ENCODE data around the gene PKN2. TPM values are rescaled to one million over a fixed set of nuclear protein-coding genes. Genes with fewer than 3 reads are reported as not detected.
"Not testable (repeated sequence)": the region's sequence is repeated elsewhere in the genome, so short reads cannot be mapped to it uniquely, and the experiment has no call there.

PKN2 gene
- total RNA-seq, 1 donor from 2014 or later = 74.4 TPM

GRCh38 chr1:88708011-88708410 lies 23.9 kb downstream of the PKN2 start:
- Mint-ChIP-seq H3K27me3 (ENCODE audit: insufficient read depth, low read depth) (no peaks in the 10 kb centered on the region), H3K27ac (no peak overlapping the region), H3K9me3 (peaks cover 20% of the 10 kb centered on the region), H3K36me3 (peaks cover 32% of the 10 kb centered on the region), H3K4me3 (no peak overlapping the region), H3K4me1 (no peaks in the 10 kb centered on the region)
- no peak overlapping the region for H3K9ac ChIP-seq
- no peak overlapping the region for H3K4me2 ChIP-seq
- H3K27ac ChIP-seq = no peak overlapping the region
- H3K4me1 ChIP-seq = no peaks in the 10 kb centered on the region
- no peaks in the 10 kb centered on the region for H3K9me3 ChIP-seq (ENCODE audit: low read depth)
- H3F3A ChIP-seq (ENCODE audit: low read depth) = no peaks in the 10 kb centered on the region
- DNase-seq (ENCODE audit: low spot score) = no peak
- H3K4me3 ChIP-seq = no peak overlapping the region
- no peak for TF ChIP-seq EZH2phosphoT487 (IDR thresholded peaks at IDR 0.05)
- no peak for TF ChIP-seq EZH2 (IDR thresholded peaks at IDR 0.05)
- TF ChIP-seq, protein P1, sequence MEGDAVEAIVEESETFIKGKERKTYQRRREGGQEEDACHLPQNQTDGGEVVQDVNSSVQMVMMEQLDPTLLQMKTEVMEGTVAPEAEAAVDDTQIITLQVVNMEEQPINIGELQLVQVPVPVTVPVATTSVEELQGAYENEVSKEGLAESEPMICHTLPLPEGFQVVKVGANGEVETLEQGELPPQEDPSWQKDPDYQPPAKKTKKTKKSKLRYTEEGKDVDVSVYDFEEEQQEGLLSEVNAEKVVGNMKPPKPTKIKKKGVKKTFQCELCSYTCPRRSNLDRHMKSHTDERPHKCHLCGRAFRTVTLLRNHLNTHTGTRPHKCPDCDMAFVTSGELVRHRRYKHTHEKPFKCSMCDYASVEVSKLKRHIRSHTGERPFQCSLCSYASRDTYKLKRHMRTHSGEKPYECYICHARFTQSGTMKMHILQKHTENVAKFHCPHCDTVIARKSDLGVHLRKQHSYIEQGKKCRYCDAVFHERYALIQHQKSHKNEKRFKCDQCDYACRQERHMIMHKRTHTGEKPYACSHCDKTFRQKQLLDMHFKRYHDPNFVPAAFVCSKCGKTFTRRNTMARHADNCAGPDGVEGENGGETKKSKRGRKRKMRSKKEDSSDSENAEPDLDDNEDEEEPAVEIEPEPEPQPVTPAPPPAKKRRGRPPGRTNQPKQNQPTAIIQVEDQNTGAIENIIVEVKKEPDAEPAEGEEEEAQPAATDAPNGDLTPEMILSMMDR (IDR thresholded peaks at IDR 0.05) = no peak
- H3K36me3 ChIP-seq = no peaks in the 10 kb centered on the region
- H2AFZ ChIP-seq (replicated peaks) = no peak overlapping the region
- H3K79me2 ChIP-seq (ENCODE audit: low read depth) = peaks cover 100% of the 10 kb centered on the region
- H3K27me3 ChIP-seq = no peaks in the 10 kb centered on the region
- peaks cover 28% of the 10 kb centered on the region for H4K20me1 ChIP-seq (ENCODE audit: low read depth)

- not testable (repeated sequence) for H3K27ac ChIP-seq; H2AFZ ChIP-seq (replicated peaks); H3K9me3 ChIP-seq (ENCODE audit: low read depth); H3K4me1 Mint-ChIP-seq; H3K36me3 ChIP-seq; H3F3A ChIP-seq (ENCODE audit: low read depth); H3K27me3 Mint-ChIP-seq (ENCODE audit: insufficient read depth, low read depth); H3K4me3 ChIP-seq; H3K4me3 Mint-ChIP-seq; DNase-seq (ENCODE audit: low spot score); H3K4me2 ChIP-seq; H3K9ac ChIP-seq; H3K27ac Mint-ChIP-seq; H3K27me3 ChIP-seq; H3K4me1 ChIP-seq
- H3K79me2 ChIP-seq (ENCODE audit: low read depth) = peaks cover 95% of the 10 kb centered on the region
- H3K9me3 Mint-ChIP-seq = peaks cover 55% of the 10 kb centered on the region
- peaks cover 56% of the 10 kb centered on the region for H3K36me3 Mint-ChIP-seq
- peaks cover 15% of the 10 kb centered on the region for H4K20me1 ChIP-seq (ENCODE audit: low read depth)
Observed at GRCh38 chr1:88712907-88713306, 28.8 kb downstream of the PKN2 start.

GRCh38 chr1:88716571-88716970 lies 32.5 kb downstream of the PKN2 start:
- peaks cover 55% of the 10 kb centered on the region for H3K36me3 Mint-ChIP-seq
- not testable (repeated sequence) for DNase-seq (ENCODE audit: low spot score); H3K27me3 ChIP-seq; H3K36me3 ChIP-seq; H3K4me3 Mint-ChIP-seq; H3K4me1 Mint-ChIP-seq; H3K27me3 Mint-ChIP-seq (ENCODE audit: insufficient read depth, low read depth); H3K27ac Mint-ChIP-seq; H3K4me2 ChIP-seq; H3K4me3 ChIP-seq; H2AFZ ChIP-seq (replicated peaks); H3K9ac ChIP-seq; H3K27ac ChIP-seq; H4K20me1 ChIP-seq (ENCODE audit: low read depth); H3K9me3 ChIP-seq (ENCODE audit: low read depth); H3F3A ChIP-seq (ENCODE audit: low read depth); H3K4me1 ChIP-seq
- H3K79me2 ChIP-seq (ENCODE audit: low read depth) = peaks cover 95% of the 10 kb centered on the region
- peaks cover 69% of the 10 kb centered on the region for H3K9me3 Mint-ChIP-seq

GRCh38 chr1:88722492-88722891 lies 38.4 kb downstream of the PKN2 start:
- H3K4me1 ChIP-seq = no peaks in the 10 kb centered on the region
- H3K9me3 ChIP-seq (ENCODE audit: low read depth) = no peaks in the 10 kb centered on the region
- H3K4me3 Mint-ChIP-seq = no peak overlapping the region
- no peaks in the 10 kb centered on the region for H3K4me1 Mint-ChIP-seq
- H3K9me3 Mint-ChIP-seq = peaks cover 26% of the 10 kb centered on the region
- H3F3A ChIP-seq (ENCODE audit: low read depth) = no peaks in the 10 kb centered on the region
- no peak overlapping the region for H2AFZ ChIP-seq (replicated peaks)
- TF ChIP-seq, protein P1 (IDR thresholded peaks at IDR 0.05) = no peak
- TF ChIP-seq EZH2phosphoT487 (IDR thresholded peaks at IDR 0.05) (no peak), EZH2 (IDR thresholded peaks at IDR 0.05) (no peak)
- peaks cover 24% of the 10 kb centered on the region for H4K20me1 ChIP-seq (ENCODE audit: low read depth)
- DNase-seq (ENCODE audit: low spot score) = no peak
- no peak overlapping the region for H3K27ac Mint-ChIP-seq
- H3K36me3 Mint-ChIP-seq = peaks cover 39% of the 10 kb centered on the region
- peaks cover 3% of the 10 kb centered on the region for H3K27me3 Mint-ChIP-seq (ENCODE audit: insufficient read depth, low read depth)
- H3K4me2 ChIP-seq = no peak overlapping the region
- no peaks in the 10 kb centered on the region for H3K27me3 ChIP-seq
- H3K27ac ChIP-seq = no peak overlapping the region
- H3K36me3 ChIP-seq = no peaks in the 10 kb centered on the region
- H3K9ac ChIP-seq = no peak overlapping the region
- peaks cover 100% of the 10 kb centered on the region for H3K79me2 ChIP-seq (ENCODE audit: low read depth)
- no peak overlapping the region for H3K4me3 ChIP-seq

All from neural progenitor cell (in vitro differentiated cells).